Activated CD4-positive, alpha-beta T cell treated with anti-CD3 and anti-CD28 coated beads, Interleukin-2, amount 50 U/mL, for 24 hours (primary cell): Measurements from ENCODE around the gene PFKFB3.

Experiments used
- DNase-seq, 2 donors: peaks; one replicate each; pipeline ENCODE4 v3.0.0-alpha.2; 2020; ENCODE audit warnings: low read depth in 1 of 2, low spot score in 1 of 2

Gene PFKFB3

GRCh38 chr10:6219494-6219836 is 16.7 kb downstream of the PFKFB3 start:
- DNase-seq = no peak

GRCh38 chr10:6220418-6221191 is 17.9 kb downstream of the PFKFB3 start:
- no peak for DNase-seq

DNA sequence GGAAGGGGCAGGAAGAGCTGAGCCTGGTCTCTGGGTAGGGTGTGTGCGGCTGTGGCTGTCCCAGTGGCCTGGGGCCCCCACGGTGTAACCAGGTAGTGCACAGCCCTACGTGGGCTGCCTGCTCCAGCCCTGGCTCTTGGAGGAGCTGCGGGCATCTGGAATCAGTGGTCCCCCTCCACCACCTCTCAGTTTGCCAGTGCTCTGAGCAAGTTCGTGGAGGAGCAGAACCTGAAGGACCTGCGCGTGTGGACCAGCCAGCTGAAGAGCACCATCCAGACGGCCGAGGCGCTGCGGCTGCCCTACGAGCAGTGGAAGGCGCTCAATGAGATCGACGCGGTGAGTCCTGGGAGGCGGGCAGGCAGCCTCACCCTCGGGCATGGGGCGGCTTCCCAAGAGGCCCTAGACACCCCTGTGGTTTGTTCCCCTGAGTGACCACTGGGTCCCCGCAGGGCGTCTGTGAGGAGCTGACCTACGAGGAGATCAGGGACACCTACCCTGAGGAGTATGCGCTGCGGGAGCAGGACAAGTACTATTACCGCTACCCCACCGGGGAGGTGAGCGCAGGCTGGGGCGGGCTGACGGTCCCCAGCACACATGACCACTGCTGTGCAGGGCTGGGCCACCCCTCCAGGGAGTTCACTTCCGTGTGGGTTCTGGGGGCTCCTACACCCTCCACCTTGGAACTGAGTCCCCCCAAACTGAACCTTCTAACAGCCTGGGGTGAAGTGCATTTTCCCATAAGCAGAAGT is 18.6 kb downstream of the PFKFB3 start:
- DNase-seq = no peak

DNA sequence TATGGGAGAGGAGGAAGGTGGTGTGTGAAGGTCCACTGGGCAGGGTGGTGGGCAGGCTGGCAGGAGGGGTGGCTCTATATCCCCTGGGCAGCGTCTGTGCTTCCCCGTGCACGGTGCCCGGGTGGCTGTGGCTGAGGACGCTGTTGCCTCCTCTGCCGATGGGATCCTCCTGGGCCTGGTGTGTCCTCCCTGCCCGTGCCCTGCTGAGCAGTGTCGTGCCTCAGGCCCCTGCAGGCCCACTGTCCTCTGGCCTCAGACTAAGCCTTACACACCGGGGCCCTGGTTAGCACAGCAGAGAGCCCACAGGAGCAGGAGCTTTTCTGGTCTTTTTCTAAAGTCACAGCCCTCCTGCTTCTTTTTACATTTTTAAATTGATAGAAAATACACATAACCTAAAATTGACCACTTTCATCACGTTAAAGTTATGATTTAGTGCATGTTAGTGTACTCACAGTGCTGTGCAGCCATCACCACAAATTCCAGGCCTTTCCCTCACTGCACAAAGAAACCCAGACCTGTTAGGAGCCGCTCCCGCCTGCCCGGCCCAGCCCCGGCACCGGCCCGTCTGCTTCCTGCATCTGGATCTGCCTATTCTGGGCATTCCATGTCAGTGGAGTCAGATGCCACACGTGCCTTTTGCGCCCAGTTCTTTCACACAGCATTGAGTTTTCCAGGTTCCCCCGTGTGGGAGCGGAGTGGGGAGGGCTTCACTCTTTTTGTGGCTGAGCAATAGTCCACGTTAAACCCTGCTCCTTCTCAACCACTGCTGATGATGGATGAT is 19.4 kb downstream of the PFKFB3 start:
- no peak for DNase-seq

GRCh38 chr10:6222755-6223154 is 20.0 kb downstream of the PFKFB3 start:
- no peak for DNase-seq

GRCh38 chr10:6223981-6224380 is 21.2 kb downstream of the PFKFB3 start:
- no peak for DNase-seq

DNA sequence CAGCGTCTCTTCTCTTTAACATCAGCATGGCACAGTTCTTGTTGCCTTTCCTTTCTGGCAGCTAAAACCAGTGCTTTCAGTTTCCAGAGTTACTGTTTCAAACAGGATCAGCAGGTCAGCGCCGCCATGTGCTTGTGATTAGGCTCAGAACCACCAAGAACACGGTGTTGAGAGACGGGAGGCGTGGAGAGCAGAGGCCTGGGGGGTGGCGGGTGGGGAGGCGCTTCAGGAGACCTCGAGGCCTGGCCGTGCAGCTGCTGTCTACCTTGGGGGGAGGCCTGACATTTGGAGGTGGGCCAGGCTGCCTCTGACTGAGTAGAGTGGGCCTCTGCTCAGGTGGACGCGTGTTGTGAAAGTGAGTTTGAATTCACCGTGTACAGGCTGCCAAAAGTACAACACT is 22.0 kb downstream of the PFKFB3 start:
- no peak for DNase-seq

- no peak for DNase-seq
These were observed 22.6 kb downstream of the PFKFB3 start for GRCh38 chr10:6225263-6225814.

DNA sequence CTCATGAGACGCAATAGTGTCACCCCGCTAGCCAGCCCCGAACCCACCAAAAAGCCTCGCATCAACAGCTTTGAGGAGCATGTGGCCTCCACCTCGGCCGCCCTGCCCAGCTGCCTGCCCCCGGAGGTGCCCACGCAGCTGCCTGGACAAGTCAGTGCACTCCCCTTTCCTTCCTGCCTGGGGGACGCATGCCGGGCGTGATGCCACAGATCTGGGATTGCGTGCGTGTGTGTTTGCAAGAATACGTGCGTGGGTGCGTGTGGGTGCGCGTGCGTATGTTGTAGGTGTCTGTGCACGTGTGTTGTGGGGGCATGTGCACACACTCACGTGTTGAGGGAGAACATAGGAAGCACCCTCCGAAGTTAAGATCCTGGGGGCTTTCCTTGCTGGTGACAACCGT is 23.5 kb downstream of the PFKFB3 start:
- DNase-seq = no peak

- no peak for DNase-seq
These were observed 24.6 kb downstream of the PFKFB3 start for GRCh38 chr10:6227346-6227745.

DNA sequence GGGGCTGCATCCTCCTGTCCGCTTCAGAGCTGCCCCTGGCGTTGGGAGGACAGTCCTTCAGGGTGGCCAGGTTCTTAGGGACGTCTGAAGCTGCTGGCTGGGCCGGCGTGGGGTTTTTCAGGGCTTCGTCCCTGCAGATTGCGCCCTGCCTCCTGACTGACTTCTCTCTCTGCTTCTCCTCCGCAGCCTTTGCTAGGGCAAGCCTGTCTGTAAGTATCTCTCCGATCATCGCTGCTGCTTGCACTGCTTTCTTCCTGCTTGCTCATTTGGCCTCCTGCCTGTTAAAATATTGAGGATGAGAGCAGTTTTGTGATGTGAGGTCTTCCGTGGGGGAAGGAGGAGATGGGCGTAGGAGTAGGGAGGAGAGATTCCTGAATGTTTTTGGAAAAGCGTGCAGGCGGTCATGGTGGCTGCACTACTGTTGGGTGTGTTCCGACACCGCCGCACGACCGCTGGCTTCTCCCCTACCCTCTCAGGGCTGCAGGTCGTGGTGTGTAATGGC is 25.3 kb downstream of the PFKFB3 start:
- DNase-seq = no peak

- no peak for DNase-seq
These were observed 25.9 kb downstream of the PFKFB3 start for GRCh38 chr10:6228647-6229046.

DNA sequence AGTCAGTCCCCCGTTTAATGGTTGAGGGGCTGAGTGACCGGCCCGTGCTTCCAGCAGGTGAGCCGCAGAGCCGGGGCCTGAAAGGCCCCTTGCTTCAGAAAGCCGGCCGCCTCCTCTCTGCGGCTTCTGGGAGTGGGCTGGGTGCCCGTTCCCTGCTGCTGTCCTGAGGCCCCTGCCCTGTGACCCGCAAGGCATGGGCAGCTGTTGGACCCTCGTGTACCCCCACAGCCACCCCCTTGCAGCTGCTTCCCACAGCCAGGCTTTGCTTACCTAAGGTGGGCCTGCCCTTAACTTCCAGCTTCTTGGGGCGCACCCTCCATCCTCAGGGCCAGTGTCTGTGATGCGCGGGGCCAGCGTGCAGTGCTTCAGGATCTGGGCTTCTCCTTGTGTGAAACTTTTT is 26.6 kb downstream of the PFKFB3 start:
- DNase-seq = no peak

DNA sequence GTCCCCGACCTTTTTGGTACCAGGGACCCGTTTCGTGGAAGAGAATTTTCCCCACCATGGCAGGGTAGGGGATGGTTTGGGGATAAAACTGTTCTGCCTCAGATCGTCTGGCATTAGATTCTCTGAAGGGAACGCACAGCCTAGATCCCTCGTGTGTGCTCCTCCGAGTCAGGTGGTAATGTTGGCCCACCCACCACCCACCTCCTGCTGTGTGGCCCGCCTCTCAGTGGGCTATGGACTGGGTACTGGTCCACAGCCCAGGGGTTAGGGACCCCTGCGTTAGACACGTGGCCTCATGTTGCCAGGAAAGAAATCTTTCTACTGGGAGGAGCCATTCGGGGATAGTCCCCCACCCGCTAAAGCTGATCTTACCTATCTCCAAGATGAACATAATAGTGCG is 27.0 kb downstream of the PFKFB3 start:
- DNase-seq = no peak

- no peak for DNase-seq
These were observed 27.6 kb downstream of the PFKFB3 start for GRCh38 chr10:6230315-6230714.

GRCh38 chr10:6231146-6231545 is 28.4 kb downstream of the PFKFB3 start:
- DNase-seq = no peak

DNA sequence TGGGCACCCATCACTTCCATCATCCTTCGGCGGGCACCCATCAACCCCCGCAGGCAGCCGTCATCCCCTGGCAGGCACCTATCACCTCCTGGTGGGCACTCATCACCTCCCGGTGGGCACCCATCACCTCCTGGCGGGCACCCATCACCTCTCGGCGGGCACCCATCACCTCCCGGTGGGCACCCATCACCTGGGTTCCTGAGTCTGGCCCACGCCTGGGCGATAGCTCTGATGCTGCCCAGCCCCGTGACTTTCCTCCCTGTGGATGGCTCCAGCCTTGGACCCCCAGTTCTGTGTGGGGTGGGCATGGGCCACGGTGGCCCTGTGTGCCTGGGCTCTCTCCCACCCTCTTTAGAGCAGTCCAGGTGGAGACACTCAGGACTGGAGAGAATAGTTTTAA is 29.0 kb downstream of the PFKFB3 start:
- no peak for DNase-seq

DNA sequence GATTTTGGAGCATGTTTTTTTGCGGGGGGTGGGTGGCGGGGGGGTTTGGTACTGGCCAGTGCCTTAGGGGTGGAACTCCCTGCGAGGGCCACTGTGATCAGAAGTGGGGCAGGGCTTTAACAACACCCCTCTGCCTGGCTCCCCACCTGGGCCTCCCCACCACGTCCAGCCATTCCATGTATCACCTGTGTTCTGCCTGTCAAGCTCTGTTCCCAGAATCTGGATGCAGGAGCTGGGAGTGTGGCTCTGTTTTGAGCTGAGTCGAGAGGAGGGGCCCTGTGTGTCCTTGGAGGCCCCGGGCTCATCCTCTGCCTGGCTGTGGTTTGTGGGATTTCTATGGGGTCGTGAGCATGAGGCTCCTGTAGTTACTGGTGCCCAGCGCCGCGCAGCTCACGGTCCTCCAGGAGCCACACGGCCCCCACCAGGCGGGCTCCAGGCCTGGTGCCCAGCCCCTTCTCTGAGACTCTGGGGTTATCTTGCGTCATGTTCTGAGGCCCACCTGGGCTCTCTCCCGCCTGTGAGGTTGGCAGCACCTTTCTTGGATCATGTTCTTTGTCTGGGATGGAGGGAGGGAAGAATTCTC is 29.6 kb downstream of the PFKFB3 start:
- no peak for DNase-seq

- DNase-seq = no peak
These were observed 30.4 kb downstream of the PFKFB3 start for GRCh38 chr10:6232846-6233724.

GRCh38 chr10:6233725-6234277 is 31.1 kb downstream of the PFKFB3 start:
- no peak for DNase-seq
